GM12892 (cell line): ENCODE results near the gene SAP30L.

ENCODE experiments used
- POLR2A ChIP-seq: IDR thresholded peaks from 2 replicates; pipeline ENCODE4 v1.6.1; 2011; ENCODE audit warnings: low read depth, low read length, control low read depth
- POLR2AphosphoS5 ChIP-seq: IDR thresholded peaks from 2 replicates; pipeline ENCODE4 v1.6.1; 2011; ENCODE audit warnings: low read depth, low read length, control low read depth
- TAF1 ChIP-seq: IDR thresholded peaks from 2 replicates; pipeline ENCODE4 v1.6.1; 2011; ENCODE audit warnings: low read depth, mild to moderate bottlenecking, control low read depth, low read length, borderline replicate concordance

DNA sequence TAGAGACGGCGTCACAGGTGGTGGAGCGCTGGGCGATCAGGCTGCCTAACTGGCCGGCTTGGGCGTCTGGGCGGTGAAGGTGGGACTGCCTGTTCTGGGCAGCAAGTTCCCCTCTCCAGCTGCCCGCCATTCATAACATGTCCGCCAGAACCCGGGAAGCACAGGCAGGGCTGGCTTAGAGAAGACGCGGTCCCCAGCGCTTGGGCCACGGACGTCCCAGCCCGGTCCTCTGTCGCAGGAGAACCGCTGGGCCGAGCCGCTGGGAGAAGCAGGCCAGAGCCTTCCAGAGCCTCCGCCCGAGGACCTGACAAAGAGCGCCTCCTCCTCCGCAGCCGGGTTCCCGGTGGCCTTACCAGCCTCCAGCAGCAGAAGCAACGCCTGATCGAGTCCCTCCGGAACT is 47.5 kb downstream of the SAP30L start:
- TF ChIP-seq POLR2A (no peak), TAF1 (no peak), POLR2AphosphoS5 (no peak)
